Mesendoderm (in vitro differentiated cells): ENCODE data around the gene ERVFRD-1.

Source experiments
- DNase-seq: peaks from one replicate; pipeline ENCODE4 v3.0.0; 2013
- H2AK5ac ChIP-seq: 2 replicates; pipeline ENCODE4 v1.6.1; 2013; ENCODE audit warnings: low read length, inconsistent platforms
- H2BK120ac ChIP-seq: 2 replicates; pipeline ENCODE4 v1.6.1; 2013; ENCODE audit warnings: low read depth, mild to moderate bottlenecking, low read length, moderate library complexity, mixed read lengths
- H2BK15ac ChIP-seq: replicated peaks from 2 replicates; pipeline ENCODE4 v1.6.1; 2013; ENCODE audit warnings: low read depth, mild to moderate bottlenecking, moderate library complexity
- H2BK5ac ChIP-seq: 2 replicates; pipeline ENCODE4 v1.6.1; 2013; ENCODE audit warnings: low read length, inconsistent platforms
- H3K18ac ChIP-seq: 2 replicates; pipeline ENCODE4 v1.6.1; 2013; ENCODE audit warnings: mild to moderate bottlenecking, low read length, mixed read lengths
- H3K23ac ChIP-seq: one replicate; pipeline ENCODE4 v1.6.1; 2013; ENCODE audit warnings: low read length
- H3K27ac ChIP-seq: 2 replicates; pipeline ENCODE4 v1.5.1; 2013; ENCODE audit warnings: low read depth, mild to moderate bottlenecking, inconsistent platforms, low read length, moderate library complexity
- H3K27me3 ChIP-seq: 2 replicates; pipeline ENCODE4 v1.6.1; 2013; ENCODE audit warnings: low read length, control low read depth, mild to moderate bottlenecking, inconsistent platforms; ENCODE audit not compliant: insufficient read depth, poor library complexity
- H3K36me3 ChIP-seq: 2 replicates; pipeline ENCODE4 v1.6.1; 2013; ENCODE audit warnings: low read length, inconsistent platforms; ENCODE audit not compliant: control insufficient read depth, insufficient read depth
- H3K4ac ChIP-seq: one replicate; pipeline ENCODE4 v1.6.1; 2013; ENCODE audit warnings: low read depth, mild to moderate bottlenecking, low read length, moderate library complexity
- H3K4me1 ChIP-seq: 2 replicates; pipeline ENCODE4 v1.6.1; 2013; ENCODE audit warnings: low read depth, low read length, inconsistent platforms; ENCODE audit not compliant: control insufficient read depth
- H3K4me2 ChIP-seq: 2 replicates; pipeline ENCODE4 v1.6.1; 2013; ENCODE audit warnings: low read length
- H3K4me3 ChIP-seq: 2 replicates; pipeline ENCODE4 v1.5.1; 2013; ENCODE audit warnings: mild to moderate bottlenecking, low read length
- H3K56ac ChIP-seq: one replicate; pipeline ENCODE4 v1.6.1; 2013; ENCODE audit warnings: low read length
- H3K79me1 ChIP-seq: 2 replicates; pipeline ENCODE4 v1.6.1; 2013; ENCODE audit warnings: low read length, inconsistent platforms
- H3K79me2 ChIP-seq: 2 replicates; pipeline ENCODE4 v1.6.1; 2013; ENCODE audit warnings: mild to moderate bottlenecking, low read length; ENCODE audit not compliant: control insufficient read depth, insufficient read depth
- H3K9ac ChIP-seq: 2 replicates; pipeline ENCODE4 v1.6.1; 2013; ENCODE audit warnings: low read length, inconsistent platforms
- H4K5ac ChIP-seq: one replicate; pipeline ENCODE4 v1.6.1; 2013; ENCODE audit warnings: low read length
- H4K8ac ChIP-seq: one replicate; pipeline ENCODE4 v1.6.1; 2013; ENCODE audit warnings: low read depth, mild to moderate bottlenecking, control low read depth, low read length, moderate library complexity
- WGBS: extraction: QIAGEN DNeasy Blood & Tissue Kit; methylation state at CpG from one replicate; pipeline ENCODE4 v1.1.7; 2013; ENCODE audit warnings: low lambda C conversion rate, missing lambda C conversion rate; ENCODE audit not compliant: insufficient coverage; ENCODE audit errors: extremely low coverage; 5-methylcytosine and 5-hydroxymethylcytosine counted together

Gene ERVFRD-1

DNA sequence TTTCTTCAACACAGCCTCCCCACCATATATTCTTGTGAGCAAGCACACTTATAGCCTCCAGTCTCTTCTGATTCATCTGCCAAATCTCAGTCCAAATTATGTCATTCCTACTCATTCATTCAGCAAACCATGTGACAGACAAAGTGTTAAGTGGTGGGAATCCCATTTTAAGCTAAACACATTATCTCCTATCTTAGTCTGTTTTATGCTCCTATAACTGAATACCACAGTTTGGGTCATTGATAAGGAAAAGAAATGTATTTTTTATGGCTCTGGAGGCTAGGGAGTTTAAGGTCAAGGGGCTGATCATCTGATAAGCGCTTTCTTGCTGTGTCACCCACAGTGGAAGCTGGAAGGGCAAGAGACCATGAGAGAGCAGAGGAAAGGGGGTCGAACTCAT, 41.8 kb downstream of the ERVFRD-1 start:
- no peak overlapping the region for H4K5ac ChIP-seq
- no peak overlapping the region for H4K8ac ChIP-seq
- H3K4me2 ChIP-seq = no peak overlapping the region
- no peaks in the 10 kb centered on the region for H3K27me3 ChIP-seq
- no peak overlapping the region for H2AK5ac ChIP-seq
- no peak overlapping the region for H2BK120ac ChIP-seq
- H3K4ac ChIP-seq = no peak overlapping the region
- H3K79me1 ChIP-seq = no peaks in the 10 kb centered on the region
- H3K4me1 ChIP-seq = no peaks in the 10 kb centered on the region
- no CpG with 5 or more reads among the region's 2 CpGs for WGBS
- H2BK5ac ChIP-seq = no peak overlapping the region
- no peak overlapping the region for H3K23ac ChIP-seq
- H3K27ac ChIP-seq = no peak overlapping the region
- no peak overlapping the region for H3K18ac ChIP-seq
- DNase-seq = no peak
- H3K56ac ChIP-seq = no peak overlapping the region
- H3K9ac ChIP-seq = no peak overlapping the region
- H3K36me3 ChIP-seq = no peaks in the 10 kb centered on the region
- H3K4me3 ChIP-seq = no peak overlapping the region
- no peaks in the 10 kb centered on the region for H3K79me2 ChIP-seq
- H2BK15ac ChIP-seq = no peak overlapping the region

DNA sequence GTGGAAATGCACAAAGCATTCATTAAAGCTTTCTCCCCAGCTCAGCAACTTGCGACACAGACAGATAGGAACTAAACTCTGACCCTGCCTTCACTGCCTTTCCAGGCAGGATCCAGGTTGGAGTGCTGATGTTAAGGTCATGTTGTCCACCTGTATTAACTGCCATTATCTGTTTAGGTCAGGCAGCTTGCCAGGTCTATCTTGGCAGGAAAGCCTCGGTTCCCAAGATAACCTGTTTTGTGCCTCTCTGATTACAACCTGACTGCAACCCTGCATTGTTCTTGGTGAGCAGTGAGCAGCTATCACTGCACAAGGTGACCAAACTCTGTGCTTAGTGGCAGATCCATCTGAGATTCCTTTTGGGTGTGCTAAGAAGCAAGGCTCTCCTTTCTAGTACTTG, 44.2 kb downstream of the ERVFRD-1 start:
- no peak overlapping the region for H3K56ac ChIP-seq
- no peaks in the 10 kb centered on the region for H3K27me3 ChIP-seq
- no peaks in the 10 kb centered on the region for H3K4me1 ChIP-seq
- no peak overlapping the region for H2BK5ac ChIP-seq
- no peak overlapping the region for H4K5ac ChIP-seq
- no peak overlapping the region for H3K4me2 ChIP-seq
- no peaks in the 10 kb centered on the region for H3K79me1 ChIP-seq
- no peak overlapping the region for H2BK120ac ChIP-seq
- no CpG with 5 or more reads among the region's 2 CpGs for WGBS
- no peak overlapping the region for H2BK15ac ChIP-seq
- H3K4me3 ChIP-seq = no peak overlapping the region
- no peak overlapping the region for H3K23ac ChIP-seq
- H3K9ac ChIP-seq = no peak overlapping the region
- H3K18ac ChIP-seq = no peak overlapping the region
- H3K36me3 ChIP-seq = no peaks in the 10 kb centered on the region
- H2AK5ac ChIP-seq = no peak overlapping the region
- no peak overlapping the region for H3K4ac ChIP-seq
- H3K27ac ChIP-seq = no peak overlapping the region
- H4K8ac ChIP-seq = no peak overlapping the region
- H3K79me2 ChIP-seq = no peaks in the 10 kb centered on the region
- DNase-seq = no peak

DNA sequence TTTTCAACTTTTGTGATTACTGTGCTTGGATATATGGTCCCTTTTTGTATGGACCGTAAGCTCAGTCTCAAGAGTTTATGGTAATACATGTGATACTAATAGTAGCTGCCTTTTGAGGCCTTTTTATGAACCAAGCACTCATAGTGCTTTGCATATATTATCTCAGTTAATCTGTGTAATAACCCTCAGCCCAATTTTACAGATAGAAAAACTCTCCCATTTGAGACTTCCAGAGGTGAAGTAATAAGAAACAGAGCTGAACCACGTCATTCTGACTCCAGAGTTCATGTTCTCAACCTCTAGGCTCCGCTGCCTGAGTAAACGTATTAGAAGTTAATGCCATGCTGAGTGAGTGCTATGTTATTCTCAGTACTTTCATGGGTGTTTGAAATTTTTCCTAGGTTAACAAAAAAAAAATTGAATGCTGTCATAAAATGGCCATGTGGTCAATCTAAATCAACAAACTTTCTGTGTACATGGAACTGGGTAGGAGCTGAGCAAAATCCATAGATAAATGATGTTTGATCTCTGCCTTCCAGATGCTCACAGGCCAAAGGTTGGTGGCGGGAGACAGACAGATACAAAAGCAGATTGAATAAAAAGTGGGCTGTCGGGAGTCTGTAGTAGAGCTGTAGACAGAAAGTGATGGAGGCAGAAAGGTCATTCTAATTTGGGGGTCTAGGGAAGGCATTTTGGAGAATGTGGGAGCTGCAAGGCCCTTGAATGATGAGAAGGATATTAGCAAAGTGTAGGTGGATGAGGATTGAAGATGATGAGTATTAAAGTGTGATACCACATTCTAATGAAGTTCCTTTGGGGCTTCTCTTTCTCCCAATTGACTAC, 44.8 kb downstream of the ERVFRD-1 start:
- Histone ChIP-seq H3K27me3 (no peaks in the 10 kb centered on the region), H3K9ac (no peak overlapping the region), H2BK5ac (no peak overlapping the region), H4K5ac (no peak overlapping the region), H2BK15ac (no peak overlapping the region), H3K79me1 (no peaks in the 10 kb centered on the region), H3K27ac (no peak overlapping the region), H2AK5ac (no peak overlapping the region), H3K56ac (no peak overlapping the region), H3K4me1 (no peaks in the 10 kb centered on the region), H3K18ac (no peak overlapping the region), H3K36me3 (no peaks in the 10 kb centered on the region), H3K23ac (no peak overlapping the region), H3K4ac (no peak overlapping the region), H3K4me3 (no peak overlapping the region), H3K4me2 (no peak overlapping the region), H3K79me2 (no peaks in the 10 kb centered on the region), H4K8ac (no peak overlapping the region), H2BK120ac (no peak overlapping the region)
- no peak for DNase-seq
- WGBS = no CpG with 5 or more reads among the region's 6 CpGs

DNA sequence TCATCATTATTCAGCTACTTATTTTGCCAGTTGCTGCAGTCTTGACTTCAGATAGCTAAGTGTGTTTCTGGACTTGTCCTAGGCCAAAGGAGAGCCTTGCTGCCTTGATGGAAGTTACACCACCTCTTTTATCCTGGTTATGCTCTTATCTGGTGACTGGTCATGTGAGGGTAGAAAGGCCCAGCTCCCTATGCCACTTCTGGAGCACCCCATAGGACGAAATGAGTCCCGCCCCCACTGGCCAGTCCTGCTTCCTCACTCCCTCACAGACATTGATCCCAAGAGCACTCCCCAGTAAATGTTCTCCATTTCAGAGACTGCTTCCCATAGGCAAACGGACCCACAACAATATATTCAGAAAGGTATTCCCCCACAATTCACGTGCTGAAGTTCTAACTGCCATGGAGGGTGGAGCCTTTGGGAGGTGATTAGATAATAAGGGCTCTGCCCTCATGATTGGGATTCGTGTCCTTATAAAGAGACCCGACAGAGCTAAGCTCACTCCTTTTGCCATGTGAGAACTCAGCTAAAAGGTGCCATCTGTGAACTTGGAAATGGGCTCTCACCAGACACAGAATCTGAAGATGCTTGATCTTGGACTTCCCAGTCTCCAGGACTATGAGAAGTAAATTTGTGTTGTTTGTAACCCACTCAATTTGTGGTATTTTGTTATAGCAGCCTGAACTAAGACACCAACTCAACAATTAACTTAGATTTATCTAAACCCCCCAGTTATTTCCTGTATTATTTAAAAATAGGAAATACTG, 45.9 kb downstream of the ERVFRD-1 start:
- Histone ChIP-seq H2BK15ac (no peak overlapping the region), H3K4me3 (no peak overlapping the region), H3K4me1 (no peaks in the 10 kb centered on the region), H3K27ac (no peak overlapping the region), H3K79me2 (no peaks in the 10 kb centered on the region), H3K23ac (no peak overlapping the region), H3K27me3 (no peaks in the 10 kb centered on the region), H4K5ac (no peak overlapping the region), H2BK120ac (no peak overlapping the region), H2BK5ac (no peak overlapping the region), H3K18ac (no peak overlapping the region), H3K36me3 (no peaks in the 10 kb centered on the region), H4K8ac (no peak overlapping the region), H3K79me1 (no peaks in the 10 kb centered on the region), H3K56ac (no peak overlapping the region), H3K4me2 (no peak overlapping the region), H3K4ac (no peak overlapping the region), H2AK5ac (no peak overlapping the region), H3K9ac (no peak overlapping the region)
- DNase-seq = no peak
- no CpG with 5 or more reads among the region's 6 CpGs for WGBS

DNA sequence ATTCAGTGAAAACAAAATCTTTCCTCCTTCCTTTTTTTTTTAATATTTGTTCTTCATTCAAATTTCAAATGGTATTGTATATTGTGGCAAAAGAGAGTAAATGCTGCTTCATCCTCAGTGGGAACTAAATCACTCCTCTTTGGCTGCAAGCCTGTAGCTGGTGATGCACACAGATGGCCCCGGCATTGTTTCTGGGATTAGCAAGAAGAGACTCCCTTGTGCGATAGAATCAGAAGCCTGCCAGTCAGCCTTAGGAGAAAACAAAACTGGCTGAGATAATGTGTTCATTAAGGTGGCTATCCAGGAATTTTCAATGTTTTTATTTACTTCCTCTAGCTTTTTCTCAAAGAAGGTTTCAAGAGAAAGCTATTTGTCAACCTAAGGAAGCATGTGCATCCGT, 46.7 kb downstream of the ERVFRD-1 start:
- Histone ChIP-seq H2BK15ac (no peak overlapping the region), H3K4me2 (no peak overlapping the region), H2BK5ac (no peak overlapping the region), H3K79me2 (no peaks in the 10 kb centered on the region), H3K36me3 (no peaks in the 10 kb centered on the region), H4K5ac (no peak overlapping the region), H4K8ac (no peak overlapping the region), H3K56ac (no peak overlapping the region), H3K23ac (no peak overlapping the region), H2BK120ac (no peak overlapping the region), H3K79me1 (no peaks in the 10 kb centered on the region), H3K9ac (no peak overlapping the region), H3K27ac (no peak overlapping the region), H3K4me3 (no peak overlapping the region), H3K27me3 (no peaks in the 10 kb centered on the region), H3K4me1 (no peaks in the 10 kb centered on the region), H3K4ac (no peak overlapping the region), H3K18ac (no peak overlapping the region), H2AK5ac (no peak overlapping the region)
- no CpG with 5 or more reads among the region's 3 CpGs for WGBS
- no peak for DNase-seq
